NCI-H526 (cell line): ENCODE measurements around the gene WDR90.

Experiments
- DNase-seq, 2 experiments: peaks; one replicate each; lab custom pipeline; 2025; lab: John Stamatoyannopoulos, UW

Gene WDR90

GRCh38 chr16:638836-639235 is 10.3 kb upstream of the WDR90 start:
- no peak for DNase-seq

DNA sequence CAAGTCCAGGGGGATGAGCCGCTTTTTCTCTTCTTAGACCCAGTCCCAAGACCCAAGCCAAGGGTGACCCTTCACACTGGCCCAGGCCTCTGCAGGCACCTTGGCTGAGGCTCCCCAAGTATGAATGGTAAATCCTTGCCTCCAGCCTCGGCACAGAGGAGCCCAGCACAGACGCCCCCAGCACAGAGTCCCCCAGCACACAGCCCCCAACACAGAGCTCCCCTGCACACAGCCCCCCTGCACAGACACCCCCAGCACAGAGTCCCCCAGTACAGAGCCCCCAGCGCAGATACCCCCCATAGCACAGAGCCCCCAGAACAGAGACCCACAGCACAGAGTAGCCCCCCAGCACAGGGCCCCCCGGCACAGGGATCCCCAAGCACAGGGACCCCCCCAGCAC is 8.6 kb upstream of the WDR90 start:
- no peak for DNase-seq

DNA sequence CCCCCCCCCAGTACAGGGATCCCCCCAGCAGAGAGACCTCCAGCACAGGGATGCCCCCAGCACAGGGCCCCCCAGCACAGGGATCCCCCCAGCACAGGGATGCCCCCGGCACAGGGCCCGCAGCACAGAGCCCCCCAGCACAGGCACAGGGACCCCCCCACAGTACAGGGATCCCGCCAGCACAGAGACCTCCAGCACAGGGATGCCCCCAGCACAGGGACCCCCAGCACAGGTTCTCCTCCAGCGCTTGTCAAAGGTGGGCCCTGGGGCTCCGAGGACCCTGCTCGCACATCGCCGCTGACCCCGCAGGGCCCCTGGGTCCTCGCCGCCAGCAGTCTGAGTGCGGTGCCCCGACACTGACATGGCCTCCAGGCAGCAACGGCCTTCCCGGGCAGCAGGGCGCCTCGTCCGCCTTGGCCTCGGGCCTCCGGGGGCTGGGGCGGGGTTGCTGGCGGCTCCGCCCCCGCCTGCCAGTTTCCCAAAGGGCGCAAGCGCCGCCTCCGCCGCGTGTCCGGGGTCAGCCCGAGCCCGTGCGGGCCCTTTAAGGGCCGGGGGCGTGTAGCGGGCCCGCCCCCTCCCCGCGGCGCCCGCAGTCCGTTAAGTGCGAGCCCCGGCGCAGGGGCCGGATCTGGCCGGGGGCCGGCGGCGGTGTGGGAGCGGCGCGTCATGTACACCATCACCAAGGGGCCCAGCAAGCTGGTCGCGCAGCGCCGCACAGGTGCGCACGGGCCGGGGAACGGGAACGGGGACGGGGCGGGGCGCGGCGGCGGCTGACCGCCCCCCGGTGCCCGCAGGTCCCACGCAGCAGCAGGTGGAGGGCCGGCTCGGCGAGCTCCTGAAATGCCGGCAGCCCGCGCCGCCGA is 7.6 kb upstream of the WDR90 start, which contains the start of gene MCRIP2:
TSS of gene MCRIP2 (plus strand) at position 503 of the 863 bp plus-strand sequence. CDS start at position 667, 164 bp downstream.
- peak in 1 of 2 experiments; percentile 83 for DNase-seq

DNA sequence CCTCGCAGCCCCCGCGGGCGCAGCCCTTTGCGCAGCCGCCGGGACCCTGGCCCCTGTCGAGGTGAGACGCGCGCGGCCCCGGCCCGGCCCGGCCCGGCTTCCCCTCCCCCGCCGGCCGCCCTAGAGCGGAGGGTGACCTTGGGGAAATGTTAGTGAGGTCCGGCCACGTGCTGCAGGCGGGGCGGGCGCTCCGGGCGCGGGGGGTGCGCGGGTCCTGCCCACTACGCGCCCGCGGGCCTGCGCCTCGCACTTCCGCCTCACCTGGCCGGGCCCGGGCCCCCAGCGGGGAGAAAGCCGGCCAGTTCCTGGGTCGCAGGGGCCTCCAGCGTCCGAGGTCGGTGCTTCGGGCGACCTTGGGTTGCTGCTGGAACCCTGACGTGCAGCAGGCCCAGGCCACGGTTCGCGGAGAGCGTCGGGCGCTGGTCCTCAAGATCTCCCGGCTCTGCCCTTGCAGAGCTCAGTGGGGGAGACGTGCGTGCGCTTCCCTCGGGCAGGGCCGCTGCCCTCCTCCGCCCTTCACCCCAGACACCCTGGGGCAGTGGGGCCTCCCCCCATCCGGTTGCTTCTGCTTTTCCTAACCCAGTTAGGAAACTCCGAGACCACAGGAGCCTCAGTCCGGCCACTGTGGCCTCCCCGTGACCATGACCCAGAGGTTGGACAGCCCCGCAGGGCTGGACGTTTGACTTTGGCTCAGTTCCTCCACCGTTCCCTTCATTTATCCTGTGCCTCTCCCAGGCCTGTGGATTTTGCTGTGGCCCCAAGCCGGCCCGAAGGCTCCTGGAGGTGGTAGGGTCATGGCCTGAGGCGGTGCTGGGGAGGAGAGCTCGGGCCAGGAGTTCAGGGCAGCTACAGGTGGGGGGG is 6.7 kb upstream of the WDR90 start:
- peak in 1 of 2 experiments; percentile 61 for DNase-seq

- no peak for DNase-seq
Observed at GRCh38 chr16:643050-643368, 6.2 kb upstream of the WDR90 start.

- no peak for DNase-seq
Observed at GRCh38 chr16:644556-644955, 4.6 kb upstream of the WDR90 start.

DNA sequence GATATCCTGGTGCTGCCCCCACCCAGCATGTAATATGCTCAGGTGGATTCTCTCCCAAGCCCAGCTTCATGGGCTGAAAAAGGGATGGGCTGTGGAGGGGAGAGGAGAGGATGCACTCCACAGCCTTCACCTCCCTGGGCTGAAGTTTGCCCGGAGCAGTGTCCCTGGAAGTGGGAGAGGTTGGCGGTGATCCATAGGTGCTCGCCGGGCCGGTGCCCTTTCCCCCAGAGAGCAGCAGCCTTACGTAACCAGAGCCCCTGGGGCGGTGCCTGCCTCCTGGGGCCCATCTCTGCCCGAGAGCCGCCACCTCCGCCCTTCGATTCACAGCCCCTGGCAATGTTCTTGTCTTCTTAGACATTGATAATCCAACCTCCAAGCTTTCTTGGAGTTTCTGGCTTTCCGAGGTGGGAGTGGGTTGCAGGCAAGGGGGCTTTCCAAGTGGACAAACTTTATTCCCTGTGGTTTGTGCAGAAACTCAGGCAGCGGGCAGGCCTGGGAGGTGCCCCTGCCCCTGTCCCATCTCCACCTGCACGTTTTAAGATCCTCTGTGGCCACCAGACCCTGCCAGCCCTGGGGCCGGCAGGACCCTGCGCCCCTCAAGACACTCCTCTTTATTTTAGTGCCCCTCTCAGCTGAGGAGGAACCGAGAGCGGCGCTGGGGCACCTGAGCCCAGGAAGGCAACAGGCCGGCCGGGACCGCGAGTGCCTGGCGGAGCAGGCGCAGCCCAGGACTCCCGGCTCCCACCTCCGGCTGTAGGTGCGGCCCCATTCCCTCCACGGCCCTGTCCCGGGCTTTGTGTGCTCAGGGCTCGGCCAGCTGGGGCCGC is 3.1 kb upstream of the WDR90 start:
- DNase-seq, result no peak

DNA sequence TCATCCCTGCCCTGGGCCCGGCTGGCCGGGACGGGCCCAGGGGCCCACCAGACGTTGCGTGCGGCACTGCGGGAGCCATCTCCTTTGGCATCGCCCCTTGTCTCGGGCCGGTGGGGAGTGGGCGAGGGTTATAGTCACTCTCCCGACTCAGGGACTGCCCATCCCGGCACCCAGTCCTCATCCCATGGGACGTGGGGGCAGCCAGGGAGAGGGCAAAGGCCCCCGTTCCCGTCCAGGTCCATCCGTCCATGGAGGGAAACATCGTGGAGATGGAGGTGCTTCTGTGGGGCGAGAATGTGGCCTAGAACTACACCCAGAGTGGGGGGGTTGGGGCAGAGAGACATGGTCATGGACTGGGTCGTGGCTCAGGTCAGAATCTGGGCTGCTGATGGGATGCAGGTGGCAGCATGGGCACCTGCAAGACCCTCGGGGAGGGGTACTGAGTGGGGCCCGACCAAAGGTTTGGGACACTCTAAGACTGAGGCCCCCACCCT is 2.4 kb upstream of the WDR90 start:
- DNase-seq, result no peak

DNA sequence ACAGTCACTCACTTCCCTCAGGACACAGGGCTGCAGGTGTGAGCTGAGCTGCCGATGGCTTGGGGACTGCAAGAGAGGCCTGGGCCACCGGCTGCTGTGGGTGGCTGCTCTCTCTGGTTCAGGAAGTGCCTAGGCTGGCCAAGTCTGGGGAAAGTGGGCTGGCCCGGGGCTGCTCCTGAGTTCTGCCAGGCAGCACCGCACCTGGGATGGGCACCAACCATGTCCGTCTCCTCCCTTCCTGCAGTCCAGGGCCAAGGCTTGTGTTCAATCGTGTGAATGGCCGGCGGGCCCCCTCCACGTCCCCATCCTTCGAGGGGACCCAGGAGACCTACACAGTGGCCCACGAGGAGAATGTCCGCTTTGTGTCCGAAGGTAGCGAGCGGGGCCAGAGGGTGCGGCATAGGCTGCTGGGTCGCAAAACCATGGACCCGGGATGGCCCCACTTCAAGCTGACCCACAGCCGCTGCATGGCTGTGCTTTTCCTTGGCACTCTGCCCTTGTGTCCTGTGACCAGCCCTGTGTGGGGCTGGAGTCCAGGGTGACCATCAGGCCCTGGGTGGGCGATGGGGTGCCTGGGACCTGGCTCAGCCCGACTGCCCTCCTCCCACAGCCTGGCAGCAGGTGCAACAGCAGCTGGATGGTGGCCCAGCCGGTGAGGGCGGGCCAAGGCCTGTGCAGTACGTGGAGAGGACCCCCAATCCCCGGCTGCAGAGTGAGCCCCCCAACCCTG is 1.8 kb upstream of the WDR90 start:
- no peak for DNase-seq

- peak in 1 of 2 experiments; percentile 71 for DNase-seq
Observed at GRCh38 chr16:648071-648780, 939 bp upstream of the WDR90 start.

GRCh38 chr16:649631-650030 is 466 bp downstream of the WDR90 start:
- peak in 1 of 2 experiments; percentile 20 for DNase-seq

GRCh38 chr16:651844-652243 is 2.7 kb downstream of the WDR90 start:
- DNase-seq, result no peak

- no peak for DNase-seq
Observed at GRCh38 chr16:652454-653305, 3.5 kb downstream of the WDR90 start.

GRCh38 chr16:654034-654433 is 4.9 kb downstream of the WDR90 start:
- DNase-seq, result no peak

- no peak for DNase-seq
Observed at GRCh38 chr16:657487-657886, 8.3 kb downstream of the WDR90 start.

DNA sequence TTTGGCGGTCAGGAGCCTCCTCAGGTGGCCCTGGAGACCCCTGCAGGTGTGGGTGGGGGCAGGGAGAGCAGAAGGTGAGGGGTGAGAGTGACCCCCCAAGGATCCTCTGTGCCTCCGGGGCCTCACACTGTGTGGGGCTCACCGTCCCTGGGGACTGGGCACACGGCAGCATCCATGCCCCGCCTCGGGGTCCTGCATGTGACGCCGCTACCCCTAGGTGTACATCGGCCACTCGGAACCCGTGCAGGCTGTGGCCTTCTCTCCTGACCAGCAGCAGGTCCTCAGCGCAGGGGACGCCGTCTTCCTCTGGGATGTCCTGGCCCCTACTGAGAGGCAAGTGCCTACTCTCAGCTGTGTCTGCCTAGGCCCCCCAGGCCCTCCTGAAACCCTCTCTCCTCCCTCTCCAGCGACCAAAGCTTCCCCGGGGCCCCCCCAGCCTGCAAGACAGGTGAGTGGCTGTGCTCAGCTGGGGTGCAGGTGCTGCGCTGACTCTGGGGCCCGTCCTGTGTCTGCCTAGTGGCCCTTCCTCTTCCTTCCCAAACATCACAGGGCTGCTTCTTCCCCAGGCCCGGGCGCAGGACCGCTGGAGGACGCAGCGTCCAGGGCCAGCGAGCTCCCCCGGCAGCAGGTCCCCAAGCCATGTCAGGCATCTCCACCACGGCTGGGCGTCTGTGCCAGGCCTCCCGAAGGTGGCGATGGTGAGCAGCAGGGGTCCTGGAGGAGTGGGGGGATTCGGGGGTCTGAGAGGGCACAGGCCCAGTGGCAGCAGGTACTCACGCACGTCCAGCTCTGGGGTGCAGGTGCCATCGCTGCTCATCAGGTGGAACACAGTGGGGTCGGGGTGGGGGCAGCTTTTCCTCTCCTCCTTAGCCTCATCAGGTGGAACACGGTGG is 9.8 kb downstream of the WDR90 start:
- DNase-seq, result no peak

- no peak for DNase-seq
Observed at GRCh38 chr16:659618-660017, 10.5 kb downstream of the WDR90 start.

- DNase-seq, result no peak
Observed at GRCh38 chr16:660132-660458, 10.9 kb downstream of the WDR90 start.
